DMS79 treated with DMSO at 0.1 percent for 48 hours (cell line): ENCODE measurements around the gene DBX1.
"Not testable (repeated sequence)": the region's sequence is repeated elsewhere in the genome, so short reads cannot be mapped to it uniquely, and the experiment has no call there.

ENCODE experiments used
- DNase-seq: peaks from one replicate; lab custom pipeline; 2025; lab: John Stamatoyannopoulos, UW

DBX1 gene

GRCh38 chr11:20161230-20161918 is 1.1 kb upstream of the DBX1 start:
- DNase-seq = peak; percentile 41

GRCh38 chr11:20159466-20160381 is 551 bp downstream of the DBX1 start:
- no peak for DNase-seq

DNA sequence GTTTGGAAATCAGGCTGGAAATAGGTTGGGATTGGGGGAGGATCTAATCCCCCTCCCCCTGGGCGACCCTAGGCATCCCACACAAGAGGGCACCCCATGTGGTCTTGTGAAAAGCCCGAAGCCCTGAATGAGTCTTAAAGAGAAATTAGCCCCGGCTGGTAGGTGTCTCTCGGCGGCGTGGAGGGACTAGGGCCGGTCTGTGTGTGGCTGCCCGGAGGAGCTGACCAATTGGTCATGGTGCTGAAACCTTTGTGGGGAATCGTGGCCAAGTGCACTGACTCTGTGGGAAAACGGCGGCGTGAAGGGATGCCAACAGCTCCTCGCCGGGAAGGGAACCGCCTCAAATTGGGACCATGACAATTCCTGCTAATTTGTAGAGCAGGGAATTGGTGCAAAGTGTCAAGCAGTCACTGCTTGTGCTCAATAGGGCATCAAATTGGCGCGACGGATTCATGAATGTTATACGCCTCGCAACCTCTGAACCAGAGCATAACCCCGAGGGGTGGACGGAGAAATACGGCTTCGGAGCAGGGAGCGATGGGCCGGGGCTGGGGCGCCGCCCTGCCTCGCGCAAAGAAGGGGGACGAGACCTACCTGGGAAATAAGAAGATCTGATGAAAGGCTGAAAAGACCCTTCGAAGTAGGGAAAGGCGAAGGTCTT is 1.5 kb downstream of the DBX1 start:
- DNase-seq = no peak

DNA sequence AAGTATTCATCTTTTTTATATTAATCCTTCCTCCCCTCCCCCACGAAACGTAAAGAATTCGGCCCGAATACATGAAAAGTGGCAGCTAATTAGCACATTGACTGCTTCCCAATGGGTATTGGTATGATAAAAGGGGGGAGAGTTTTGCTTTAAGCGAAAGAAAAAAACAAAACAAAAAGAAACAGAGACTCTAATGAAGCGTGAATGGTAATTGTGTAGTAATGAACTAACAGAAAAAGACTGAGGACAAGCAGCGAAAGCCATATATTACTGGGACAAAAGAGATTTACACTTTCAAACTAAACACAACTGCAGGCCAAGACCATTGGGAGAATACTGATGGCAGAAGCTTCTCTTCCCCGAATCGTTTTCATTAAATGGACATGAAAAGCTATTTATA is 2.5 kb downstream of the DBX1 start:
- no peak for DNase-seq

DNA sequence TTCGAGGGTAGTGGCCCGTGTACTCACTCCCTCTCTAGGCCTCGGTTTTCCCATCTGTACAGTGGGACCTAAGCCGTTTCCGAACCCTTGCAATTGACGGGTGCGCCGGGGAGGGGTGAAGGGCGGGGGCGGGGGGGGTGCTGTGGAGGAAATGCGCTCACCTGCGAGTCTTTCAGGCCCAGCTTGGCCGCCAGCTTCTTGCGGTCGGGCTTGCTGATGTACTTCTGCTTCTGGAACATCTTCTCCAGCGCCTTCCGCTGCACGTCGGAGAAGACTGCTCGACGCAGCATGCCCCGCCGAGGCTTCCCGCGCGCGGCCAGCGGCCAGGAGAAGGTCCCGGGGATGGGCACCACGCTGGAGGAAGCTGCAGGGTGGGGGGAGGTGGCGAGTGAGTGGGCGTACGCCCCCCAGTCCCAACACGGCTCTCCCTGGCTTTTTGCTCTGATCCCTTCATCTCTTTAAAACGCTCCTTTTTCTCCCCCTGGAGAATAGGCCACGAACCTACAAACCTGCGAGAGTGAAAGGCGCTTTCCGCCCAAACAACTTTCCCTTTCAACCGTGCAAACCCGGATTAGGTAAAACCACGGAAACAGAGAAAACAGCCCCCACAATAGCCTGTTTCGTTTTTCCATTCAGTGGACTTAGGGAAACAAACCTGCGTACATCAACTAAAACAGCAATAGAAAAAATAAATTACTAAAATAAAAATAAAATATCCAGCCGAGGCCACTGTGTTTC is 3.2 kb downstream of the DBX1 start:
- no peak for DNase-seq

GRCh38 chr11:20156280-20156875 is 3.9 kb downstream of the DBX1 start:
- peak; percentile 24 for DNase-seq

DNA sequence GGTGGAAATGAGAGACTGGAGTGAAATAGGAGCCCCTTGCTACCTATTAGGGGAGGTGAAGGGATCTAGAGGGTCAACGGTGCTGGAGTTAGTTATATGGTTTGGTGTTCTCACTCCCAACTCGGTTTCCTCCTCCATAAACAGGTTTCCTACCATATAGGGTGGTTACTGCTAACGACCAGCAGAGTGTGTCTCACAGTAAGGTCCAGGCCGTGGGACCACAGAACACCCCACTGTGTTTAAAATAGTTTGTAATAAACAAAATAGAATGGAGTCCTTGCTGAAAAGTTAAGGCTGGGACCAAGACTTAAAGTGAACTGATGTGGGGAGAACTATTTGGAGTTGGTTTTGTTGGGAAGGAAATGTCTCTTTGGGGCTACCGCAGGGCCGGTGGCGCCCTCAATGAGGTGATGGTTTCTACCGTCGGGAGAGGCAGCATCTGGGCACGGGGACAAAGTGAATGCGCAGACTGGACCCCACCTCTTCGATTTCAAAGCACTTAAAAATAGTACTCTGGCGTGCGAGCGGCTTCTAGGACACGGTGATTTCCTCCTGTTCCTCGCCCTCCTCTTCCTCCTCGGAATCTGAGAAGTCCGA is 4.5 kb downstream of the DBX1 start:
- DNase-seq = no peak

- no peak for DNase-seq
These were observed 5.9 kb downstream of the DBX1 start for GRCh38 chr11:20154381-20154780.

GRCh38 chr11:20138707-20139106 is 21.6 kb downstream of the DBX1 start:
- no peak for DNase-seq

GRCh38 chr11:20137637-20138036 is 22.6 kb downstream of the DBX1 start:
- DNase-seq = no peak

GRCh38 chr11:20134991-20135736 is 25.1 kb downstream of the DBX1 start:
- DNase-seq = no peak

- DNase-seq = no peak
These were observed 27.6 kb downstream of the DBX1 start for GRCh38 chr11:20132667-20133039.

GRCh38 chr11:20131788-20132666 is 28.2 kb downstream of the DBX1 start:
- DNase-seq = peak; percentile 24

DNA sequence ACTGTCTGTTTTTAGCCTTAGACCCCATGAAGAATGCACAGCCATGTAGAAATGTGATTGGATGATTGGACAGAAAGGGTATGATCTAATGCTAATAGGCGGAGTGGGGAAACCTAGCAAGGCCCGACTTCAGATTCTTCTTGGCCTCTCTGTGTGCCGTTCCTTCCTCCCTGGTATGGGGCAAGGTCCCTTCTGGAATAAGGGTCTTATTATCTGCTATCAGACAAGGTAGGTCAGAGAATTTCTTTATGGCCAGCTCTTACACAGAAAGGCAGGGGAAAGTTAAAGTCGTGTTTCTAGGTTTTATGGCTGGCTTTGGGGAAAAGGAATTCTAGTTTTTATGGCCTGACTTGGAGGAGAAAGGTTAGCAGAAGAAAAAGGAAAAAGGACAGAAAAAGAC is 30.6 kb downstream of the DBX1 start:
- no peak for DNase-seq

GRCh38 chr11:20128528-20128825 is 31.8 kb downstream of the DBX1 start:
- DNase-seq = not testable (repeated sequence)

DNA sequence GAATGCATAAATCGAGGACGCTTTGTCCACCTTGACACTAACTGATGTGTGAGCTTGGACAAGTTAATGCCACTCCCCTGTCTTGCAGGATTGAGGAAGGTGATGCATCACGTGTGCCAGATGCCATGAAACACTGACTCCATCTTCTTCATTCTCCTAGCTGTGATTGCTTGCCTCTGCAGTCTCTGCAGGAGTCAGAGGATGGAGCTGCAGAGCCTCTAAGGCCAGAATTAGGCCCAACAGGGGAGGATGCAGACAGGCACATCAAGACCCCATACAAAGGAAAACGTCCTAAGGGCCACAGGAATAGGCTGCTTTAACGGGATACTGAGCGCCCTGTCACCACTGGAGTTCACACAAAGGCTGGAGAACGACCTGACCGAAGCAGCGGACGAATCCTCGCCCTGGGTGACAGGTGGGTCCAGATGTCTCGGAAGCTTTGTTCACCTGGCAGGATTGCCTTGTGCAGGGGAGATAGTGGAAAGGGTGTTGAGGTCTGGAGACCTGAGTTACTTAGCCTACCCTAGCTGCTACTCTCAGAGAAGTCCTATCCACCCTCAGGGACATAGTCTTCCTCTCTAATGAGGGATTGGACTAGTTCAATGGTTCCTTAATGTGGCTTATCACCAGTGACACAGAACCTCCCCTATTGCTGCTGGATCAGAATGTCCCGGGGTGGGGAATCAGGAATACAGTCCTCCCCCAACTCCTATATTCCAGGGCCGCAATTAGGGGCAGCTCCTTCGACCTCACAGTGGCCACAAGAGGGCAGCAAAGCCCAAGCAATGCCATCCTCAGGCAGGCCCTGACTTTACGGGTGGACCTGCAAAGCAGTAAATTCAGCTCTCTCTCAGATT is 32.4 kb downstream of the DBX1 start:
- DNase-seq = peak; percentile 71

DNA sequence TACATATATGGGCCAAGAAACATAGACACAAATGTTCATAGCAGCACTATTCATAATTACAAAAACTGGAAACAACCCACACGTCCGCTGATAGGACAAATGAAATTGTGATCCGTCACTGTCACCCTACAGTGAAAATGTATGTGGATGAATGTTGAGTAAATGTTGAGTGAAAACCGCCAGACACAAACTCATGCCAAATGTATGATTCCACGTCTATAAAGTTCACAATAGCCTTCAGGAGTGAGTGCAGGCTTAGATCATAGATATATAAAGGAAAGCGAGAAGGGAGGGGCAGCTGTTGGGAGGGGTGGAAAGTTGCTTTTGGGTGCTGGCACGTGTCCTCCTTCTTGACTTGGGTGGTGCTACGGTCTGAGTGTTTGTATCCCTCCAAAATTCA is 33.6 kb downstream of the DBX1 start:
- no peak for DNase-seq

DNA sequence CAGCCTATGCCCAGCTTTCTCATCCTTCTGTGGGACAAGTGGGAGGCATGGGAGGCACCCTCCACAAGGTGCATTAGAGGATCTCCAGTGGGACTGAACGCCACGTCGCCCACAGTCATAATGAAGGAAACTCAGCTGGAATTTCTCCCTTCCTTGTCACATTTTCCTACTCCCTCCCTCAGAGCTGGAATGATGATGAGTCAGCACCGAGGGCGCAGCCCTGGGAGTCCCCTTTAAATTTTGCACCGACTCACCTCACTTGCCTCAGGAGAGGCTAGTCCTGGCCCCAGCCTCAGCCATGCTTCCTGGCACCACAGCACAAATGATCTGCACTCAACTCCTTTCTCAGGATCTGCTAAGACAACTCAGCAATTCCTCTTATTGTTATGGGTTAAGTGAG is 34.3 kb downstream of the DBX1 start:
- DNase-seq = no peak

DNA sequence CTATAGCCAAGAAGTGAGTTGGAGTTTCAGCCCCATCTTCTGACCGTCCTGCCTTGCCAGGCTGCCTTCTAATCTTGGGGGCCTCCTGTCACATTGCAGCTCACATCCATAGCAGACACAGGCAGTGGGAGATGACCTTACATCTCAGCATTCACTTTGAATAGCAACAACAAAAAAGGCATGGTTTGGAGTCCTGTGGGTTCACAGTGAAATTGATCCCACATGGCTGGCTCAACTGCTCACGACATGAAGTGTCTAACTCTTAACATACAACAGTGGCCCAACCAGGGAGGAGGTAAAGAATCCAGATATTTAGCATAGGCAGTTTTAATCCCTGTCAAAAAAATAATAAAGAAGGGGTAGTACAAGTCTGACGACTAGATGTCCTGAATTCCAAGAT is 38.1 kb downstream of the DBX1 start:
- no peak for DNase-seq
